ENCODE measurements around the gene COL13A1. TPM values are rescaled to one million over a fixed set of nuclear protein-coding genes. Genes with fewer than 3 reads are reported as not detected.

COL13A1 gene
- total and polyA plus RNA-seq, 2 of the 8 experiments (the other 6 are each of a cell fraction or from before 2014, with no cell fraction given) = 2.6 to 5.2 TPM

DNA sequence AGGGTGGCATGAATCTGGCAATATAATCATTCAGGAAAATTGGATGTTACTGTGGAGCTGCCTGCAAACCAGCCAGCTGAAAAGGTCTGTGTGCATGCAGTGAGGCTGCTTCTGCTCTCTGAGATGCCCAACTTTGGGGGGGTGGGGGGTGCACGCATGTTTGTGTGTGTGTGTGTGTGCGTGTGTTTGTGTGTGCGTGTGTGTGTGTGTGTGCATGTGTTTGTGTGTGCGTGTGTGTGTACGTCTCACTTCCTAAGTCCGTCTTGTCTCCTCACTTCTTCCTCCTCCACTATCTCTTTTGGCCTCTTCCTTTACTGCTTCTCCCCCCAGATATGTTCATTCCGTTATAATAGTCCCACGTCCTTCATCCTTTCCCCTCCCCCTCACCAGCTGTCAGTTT is 148.1 kb downstream of the COL13A1 start:
- peaks cover 0 to 2% of the 10 kb centered on the region in 2 experiments for H4K20me1 ChIP-seq (replicated peaks in 1 of 2; ENCODE audit: control insufficient read depth in 1 of 2, insufficient read depth in 2 of 2, low read length in 2 of 2)
- WGBS, 2 experiments (ENCODE audit: extremely low coverage in 1 of 2, insufficient coverage in 1 of 2, insufficient read length in 1 of 2, insufficient replicate concordance in 2 of 2, low coverage in 1 of 2, low lambda C conversion rate in 2 of 2, missing lambda C conversion rate in 1 of 2) = 82% methylated on average over 8 of the region's 8 CpGs; no CpG with 5 or more reads in 1 of the 2 experiments
- no peak overlapping the region for H2BK120ac ChIP-seq (replicated peaks; ENCODE audit: low read depth, low read length)
- H3K4me1 ChIP-seq (replicated peaks in 1 of 4; ENCODE audit: control insufficient read depth in 3 of 4, insufficient read depth in 4 of 4, low read length in 3 of 4) = peaks cover 8 to 12% (median 10%) of the 10 kb centered on the region in 4 experiments; a peak in 6 of 7 replicates
- CTCF ChIA-PET (ENCODE audit: partially characterized antibody) = interaction anchor here (0.7 to 3.9 kb wide), 10 partner anchors 9 to 302 kb away, joined by 3 to 40 read pairs (median 4); no protein-coding TSS in a partner anchor
- FAIRE-seq (no peak), DNase-seq (ENCODE audit: low read depth in 1 of 2, low spot score in 2 of 2) (no peak)
- H4K5ac ChIP-seq (ENCODE audit: insufficient read length, low read depth, low read length) = no peak overlapping the region
- H3K23me2 ChIP-seq (ENCODE audit: low read depth, low read length) = peaks cover 3% of the 10 kb centered on the region; the same call in 1 of the 2 replicates
- H2AK5ac ChIP-seq (ENCODE audit: low read depth, low read length) = no peak overlapping the region
- H3K23ac ChIP-seq (ENCODE audit: insufficient read length) = no peak overlapping the region
- no peak overlapping the region for H3K9ac ChIP-seq (replicated peaks in 1 of 4; ENCODE audit: extremely low read depth in 1 of 4, low read depth in 3 of 4, low read length in 3 of 4)
- no peak overlapping the region for H2BK5ac ChIP-seq (ENCODE audit: low read depth, low read length)
- no peak overlapping the region for H3K4me3 ChIP-seq (ENCODE audit: extremely low read depth in 1 of 4, insufficient read depth in 2 of 4, low read depth in 3 of 4, low read length in 4 of 4)
- H2BK12ac ChIP-seq (ENCODE audit: low read depth, low read length) = no peak overlapping the region
- H4K8ac ChIP-seq (ENCODE audit: extremely low read depth, insufficient read depth, low read length) = no peak overlapping the region
- no peak overlapping the region for H3K18ac ChIP-seq (ENCODE audit: extremely low read depth, low read length)
- H3K4me2 ChIP-seq (ENCODE audit: insufficient read depth in 1 of 2, low read depth in 2 of 2, low read length in 2 of 2) = no peak overlapping the region
- H4K91ac ChIP-seq (replicated peaks; ENCODE audit: insufficient read length, low read length) = no peak overlapping the region
- H2BK15ac ChIP-seq (ENCODE audit: low read length) = no peak overlapping the region
- no peak overlapping the region for H2BK20ac ChIP-seq (ENCODE audit: low read length)
- H2AFZ ChIP-seq (ENCODE audit: low read length) = no peak overlapping the region
- no peak overlapping the region for H3K14ac ChIP-seq (ENCODE audit: insufficient read length)
- H3K27ac ChIP-seq (ENCODE audit: low read depth, low read length) = no peak overlapping the region
- POLR2A ChIA-PET (ENCODE audit: partially characterized antibody) = no interaction called here
- no peaks in the 10 kb centered on the region for H3K9me3 ChIP-seq (ENCODE audit: insufficient read depth in 2 of 2, low read depth in 1 of 2, low read length in 1 of 2)
- no peak overlapping the region for H3K56ac ChIP-seq (replicated peaks; ENCODE audit: insufficient read length, low read depth, low read length)
- H3K36me3 ChIP-seq (ENCODE audit: control insufficient read depth in 2 of 4, insufficient read depth in 4 of 4, low read length in 3 of 4) = no peaks in the 10 kb centered on the region
- peaks cover 0 to 9% (median 3%) of the 10 kb centered on the region in 4 experiments; a peak in 2 of 7 replicates for H3K27me3 ChIP-seq (replicated peaks in 1 of 4; ENCODE audit: control insufficient read depth in 3 of 4, extremely low read depth in 1 of 4, insufficient read depth in 3 of 4, low read length in 3 of 4)
- no peak overlapping the region for H3K4ac ChIP-seq (replicated peaks; ENCODE audit: insufficient read length, low read depth, low read length)
- no peaks in the 10 kb centered on the region for H3K79me2 ChIP-seq (ENCODE audit: control insufficient read depth in 1 of 2, insufficient read depth in 2 of 2, low read length in 2 of 2)
- no peaks in the 10 kb centered on the region; the same call in 1 of the 2 replicates for H3K79me1 ChIP-seq (ENCODE audit: low read depth, low read length)
- no peak for TF ChIP-seq RXRA (IDR thresholded peaks at IDR 0.05; ENCODE audit: insufficient read depth, low read depth, low read length)
- no peak for TF ChIP-seq TEAD4 (IDR thresholded peaks at IDR 0.05; ENCODE audit: low read depth, low read length)
- TF ChIP-seq CBX8 (IDR thresholded peaks at IDR 0.05; ENCODE audit: borderline replicate concordance, low read depth, low read length) = no peak
- TF ChIP-seq KDM4A (IDR thresholded peaks at IDR 0.05; ENCODE audit: low read depth, low read length, severe bottlenecking) = no peak
- no peak for TF ChIP-seq CBX5 (IDR thresholded peaks at IDR 0.05; ENCODE audit: low read depth, low read length)
- no peak for TF ChIP-seq EZH2 (IDR thresholded peaks at IDR 0.05; ENCODE audit: low read depth, low read length, severe bottlenecking)
- no peak for TF ChIP-seq MAFK (IDR thresholded peaks at IDR 0.05; ENCODE audit: low read depth, low read length)
- no peak for TF ChIP-seq JUND (IDR thresholded peaks at IDR 0.05; ENCODE audit: low read length)

Data from H1 (cell line).